A549 treated with AZD9567 at 1 μM for 4 hours (cell line): ENCODE results near the gene ZNF57. TPM values are rescaled to one million over a fixed set of nuclear protein-coding genes. Genes with fewer than 3 reads are reported as not detected.

Experiments
- total RNA-seq: library from RNA; stranded (reverse); fragments of 200-300 nt; extraction: Qiagen RNA extraction; gene quantifications from 5 replicates; pipeline ENCODE4 v1.2.3, GENCODE V29; 2022; ENCODE audit not compliant: insufficient read depth

The ZNF57 gene
- total RNA-seq, result 2.6 to 3.1 TPM (median 2.8 TPM) in 5 replicates

DNA sequence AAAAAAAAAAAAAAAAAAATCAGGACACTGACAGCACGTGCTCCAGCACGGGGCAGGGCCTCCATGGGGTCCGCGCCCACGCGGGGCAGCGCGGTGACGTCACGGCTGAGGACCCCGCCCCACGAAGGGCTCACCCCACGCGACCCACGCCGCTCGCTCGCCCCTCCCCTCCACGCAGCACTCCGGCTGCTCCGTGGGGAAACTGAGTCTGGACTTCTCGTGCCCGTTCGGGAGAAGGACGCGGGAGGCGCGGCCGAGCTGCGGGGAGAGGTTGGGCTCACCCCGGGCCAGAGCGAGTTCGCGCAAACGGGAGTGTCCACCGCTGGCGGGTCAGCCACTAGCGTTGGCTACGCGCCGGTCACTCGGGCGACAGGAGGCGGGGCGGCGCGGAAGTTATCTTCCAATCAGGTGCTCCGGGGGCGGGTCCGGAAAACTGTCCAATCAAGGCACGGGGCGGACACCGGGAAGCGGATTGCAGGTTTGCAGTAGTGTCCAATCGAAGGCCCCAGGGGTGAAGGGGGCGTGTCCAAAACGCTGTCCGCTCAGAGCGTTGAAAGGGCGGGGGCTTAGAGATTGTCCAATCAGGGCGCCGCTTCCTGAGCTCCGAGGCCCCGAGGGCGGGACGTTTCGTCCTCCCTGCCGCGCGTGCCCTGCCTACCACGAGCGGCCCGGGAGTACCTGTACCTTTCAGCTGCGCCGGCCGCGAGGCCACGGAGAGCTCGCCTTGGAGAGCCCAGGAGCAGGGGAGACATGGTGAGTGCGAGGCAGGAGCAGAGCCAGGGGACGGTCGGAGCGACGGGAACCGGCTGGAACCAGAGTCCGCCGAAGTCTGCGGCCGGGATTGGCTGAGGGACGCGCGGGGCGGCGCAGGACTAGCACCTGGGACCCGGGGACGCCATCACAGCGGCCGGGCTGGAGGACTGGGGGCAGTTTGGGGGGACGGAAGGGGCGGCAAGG is at the start of gene ZNF57:
ZNF57 (plus strand) TSS at position 633 of the 957 bp plus-strand sequence; CDS start at position 751, 118 bp downstream.

DNA sequence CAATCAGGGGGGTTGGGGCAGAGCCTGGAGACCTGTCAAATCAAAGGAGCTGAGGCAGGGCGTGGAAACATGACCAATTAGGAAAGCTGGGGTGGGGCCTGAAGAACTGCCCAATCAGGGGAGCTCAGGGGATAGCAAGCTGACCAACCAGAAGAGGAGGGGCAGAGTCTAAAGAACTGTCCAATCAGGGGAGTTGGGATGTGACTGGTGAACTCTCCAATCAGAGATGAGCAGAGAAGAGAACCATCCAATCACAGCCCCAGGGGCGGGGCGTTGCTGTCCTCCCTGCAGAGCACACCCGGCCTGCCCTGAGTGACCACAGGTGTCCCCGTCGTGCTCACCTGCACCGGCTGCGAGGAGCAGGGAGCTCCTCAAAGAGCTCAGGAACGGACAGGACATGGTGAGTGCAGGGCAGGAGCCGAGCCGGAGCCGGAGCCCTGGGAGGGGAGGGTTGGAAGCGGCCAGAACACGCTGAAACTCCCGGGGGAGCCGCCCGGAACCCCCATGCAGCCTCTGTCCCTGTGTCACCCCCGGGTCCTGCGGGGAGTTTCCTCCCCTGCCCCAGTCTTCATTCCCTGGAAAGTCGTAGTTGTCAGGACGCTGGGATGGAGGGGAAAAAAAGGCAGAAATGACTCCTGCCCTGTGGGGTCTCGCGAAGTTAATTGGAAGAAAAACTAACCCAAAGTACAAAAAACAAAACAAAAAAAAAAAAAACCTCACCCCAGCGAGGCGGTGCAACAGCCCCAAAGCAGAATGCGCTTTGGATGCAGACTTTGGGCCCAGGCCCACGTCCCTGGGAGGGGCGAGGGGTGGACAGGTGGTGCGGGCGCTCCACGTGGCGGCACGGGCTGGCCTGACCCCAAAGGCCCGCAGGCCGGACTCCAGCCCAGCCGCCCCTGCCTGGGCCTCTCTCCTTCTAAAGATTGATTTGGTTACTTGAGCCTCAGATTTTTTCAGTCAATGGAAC is 33.4 kb upstream of the ZNF57 start, which contains the start of gene ZNF556:
ZNF556 (plus strand) TSS at position 311 of the 967 bp plus-strand sequence; CDS start at position 398, 87 bp downstream.

DNA sequence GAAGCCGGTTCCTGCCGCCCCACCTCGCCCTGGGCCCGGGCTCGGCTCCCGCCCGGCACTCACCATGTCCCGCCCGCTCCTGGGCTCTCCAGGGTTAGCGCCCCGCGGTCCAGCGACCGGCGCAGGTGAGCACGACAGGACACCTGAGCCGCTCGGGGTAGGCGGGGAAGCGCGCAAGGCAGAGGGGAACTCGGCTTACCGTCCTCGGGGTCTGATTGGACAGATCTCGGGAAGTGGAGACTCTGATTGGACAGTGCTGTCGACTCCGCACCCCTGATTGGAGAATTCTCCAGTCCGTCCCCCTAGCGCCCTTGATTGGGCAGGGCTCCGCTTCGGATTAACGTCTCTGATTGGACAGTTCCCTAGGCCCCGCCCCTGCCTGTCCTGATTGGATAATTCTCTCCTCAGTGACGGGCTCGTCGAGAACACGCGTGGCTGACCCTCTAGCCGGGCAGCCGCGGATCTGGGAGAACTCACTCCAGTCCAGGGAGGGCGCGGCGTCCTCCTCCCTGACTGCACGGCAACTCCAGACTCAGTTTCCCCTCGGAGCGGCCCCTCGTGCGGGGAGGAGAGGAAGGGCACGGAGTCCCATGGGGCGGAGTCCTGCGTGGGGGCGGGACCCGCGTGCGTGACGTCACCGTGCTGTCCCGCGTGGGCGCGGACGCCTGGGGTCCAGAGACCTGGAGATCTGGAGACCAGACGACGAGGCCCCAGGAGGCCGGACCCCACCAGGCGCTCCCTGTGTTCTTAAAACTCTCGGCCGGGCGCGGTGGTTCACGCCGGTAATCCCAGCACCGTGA is 44.2 kb downstream of the ZNF57 start, which contains the start of gene ZNF77:
ZNF77 (minus strand) TSS at position 197 of the 800 bp plus-strand sequence; CDS start at position 66, 131 bp downstream.

Other genes starting within 250 kb of the ZNF57 start
- 0.03 to 0.08 TPM (median 0.05 TPM) in 4 of 5 replicates, not detected in the other for gene GNG7, start 198.2 kb upstream of the ZNF57 start, total RNA-seq
- 3.4 to 5.8 TPM (median 4.0 TPM) in 5 replicates for gene DIRAS1, start 179.6 kb upstream of the ZNF57 start, total RNA-seq
- gene SLC39A3, start 160.9 kb upstream of the ZNF57 start, total RNA-seq, result 27.1 to 33.0 TPM (median 29.3 TPM) in 5 replicates
- gene SGTA, start 117.7 kb upstream of the ZNF57 start, total RNA-seq, result 68.4 to 76.2 TPM (median 69.3 TPM) in 5 replicates
- gene THOP1, start 115.4 kb upstream of the ZNF57 start, total RNA-seq, result 76.4 to 105 TPM (median 98.7 TPM) in 5 replicates
- gene ZNF554, start 81.1 kb upstream of the ZNF57 start, total RNA-seq, result 0.87 to 1.3 TPM (median 1.1 TPM) in 5 replicates
- gene ZNF555, start 59.5 kb upstream of the ZNF57 start, total RNA-seq, result 1.5 to 2.5 TPM (median 2.4 TPM) in 5 replicates
- gene ZNF556, start 33.6 kb upstream of the ZNF57 start, total RNA-seq, result 0.02 to 0.08 TPM (median 0.05 TPM) in 4 of 5 replicates, not detected in the other
- gene ZNF77, start 44.0 kb downstream of the ZNF57 start, total RNA-seq, result 1.6 to 2.1 TPM (median 1.8 TPM) in 5 replicates
- gene TLE6, start 76.6 kb downstream of the ZNF57 start, total RNA-seq, result 3.9 to 6.0 TPM (median 5.4 TPM) in 4 of 5 replicates, not detected in the other
- gene TLE2, start 128.4 kb downstream of the ZNF57 start, total RNA-seq, result 2.5 to 2.9 TPM (median 2.7 TPM) in 5 replicates
- 191 to 242 TPM (median 235 TPM) in 5 replicates for gene TLE5, start 161.6 kb downstream of the ZNF57 start, total RNA-seq
- 31.2 to 34.3 TPM (median 33.7 TPM) in 5 replicates for gene GNA11, start 193.4 kb downstream of the ZNF57 start, total RNA-seq
- 0.05 to 0.08 TPM (median 0.05 TPM) in 4 of 5 replicates, not detected in the other for gene GNA15, start 235.1 kb downstream of the ZNF57 start, total RNA-seq